Measurements from ENCODE around the gene ST7L. TPM values are rescaled to one million over a fixed set of nuclear protein-coding genes. Genes with fewer than 3 reads are reported as not detected.

ST7L gene
- total and polyA plus RNA-seq, 2 experiments from 2014 or later = 9.2 to 14.2 TPM

DNA sequence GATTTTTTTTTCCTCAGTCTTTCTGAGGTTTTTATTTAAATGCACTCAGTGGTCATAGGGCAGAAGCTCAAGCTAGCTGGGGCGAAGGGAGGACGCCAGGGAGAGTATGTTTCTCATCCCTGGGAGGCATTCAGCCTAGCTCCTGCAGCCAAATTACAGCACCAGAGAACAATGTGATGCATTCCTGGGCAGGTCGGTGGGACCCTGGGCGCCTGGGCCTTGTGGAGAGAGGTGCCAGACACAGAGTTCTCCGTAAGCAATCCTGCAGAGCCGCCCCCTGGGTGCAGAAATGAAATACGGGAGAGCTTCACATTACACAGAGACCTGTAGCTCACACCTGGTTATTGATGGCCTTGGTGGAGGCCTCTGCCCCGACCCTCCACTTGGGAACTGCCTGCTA, 94.7 kb downstream of the ST7L start:
- H3K4me1 ChIP-seq (ENCODE audit: insufficient read depth) = no peaks in the 10 kb centered on the region
- H3K79me2 ChIP-seq = no peaks in the 10 kb centered on the region
- no peaks in the 10 kb centered on the region for H3K36me3 ChIP-seq (replicated peaks; ENCODE audit: insufficient read depth, low read depth)
- H4K20me1 ChIP-seq (ENCODE audit: insufficient read depth, poor library complexity, severe bottlenecking) = no peaks in the 10 kb centered on the region
- WGBS (ENCODE audit: low lambda C conversion rate, missing lambda C conversion rate) = 52% methylated on average over 8 of the region's 8 CpGs
- DNase-seq (ENCODE audit: low spot score) = peak; percentile 17
- H3K9me2 ChIP-seq (replicated peaks; ENCODE audit: insufficient read depth) = no peaks in the 10 kb centered on the region
- H3K4me3 ChIP-seq = no peak overlapping the region
- no peaks in the 10 kb centered on the region for H3K27me3 ChIP-seq
- no peaks in the 10 kb centered on the region for H3K9me3 ChIP-seq (ENCODE audit: low read depth)
- peak overlapping the region; percentile 40 for H3K27ac ChIP-seq
- TF ChIP-seq EZH2phosphoT487 (IDR thresholded peaks at IDR 0.05; ENCODE audit: low read depth, severe bottlenecking, unreplicated experiment) (no peak), EZH2 (IDR thresholded peaks at IDR 0.05; ENCODE audit: borderline replicate concordance) (no peak)
- TF ChIP-seq, protein P1, sequence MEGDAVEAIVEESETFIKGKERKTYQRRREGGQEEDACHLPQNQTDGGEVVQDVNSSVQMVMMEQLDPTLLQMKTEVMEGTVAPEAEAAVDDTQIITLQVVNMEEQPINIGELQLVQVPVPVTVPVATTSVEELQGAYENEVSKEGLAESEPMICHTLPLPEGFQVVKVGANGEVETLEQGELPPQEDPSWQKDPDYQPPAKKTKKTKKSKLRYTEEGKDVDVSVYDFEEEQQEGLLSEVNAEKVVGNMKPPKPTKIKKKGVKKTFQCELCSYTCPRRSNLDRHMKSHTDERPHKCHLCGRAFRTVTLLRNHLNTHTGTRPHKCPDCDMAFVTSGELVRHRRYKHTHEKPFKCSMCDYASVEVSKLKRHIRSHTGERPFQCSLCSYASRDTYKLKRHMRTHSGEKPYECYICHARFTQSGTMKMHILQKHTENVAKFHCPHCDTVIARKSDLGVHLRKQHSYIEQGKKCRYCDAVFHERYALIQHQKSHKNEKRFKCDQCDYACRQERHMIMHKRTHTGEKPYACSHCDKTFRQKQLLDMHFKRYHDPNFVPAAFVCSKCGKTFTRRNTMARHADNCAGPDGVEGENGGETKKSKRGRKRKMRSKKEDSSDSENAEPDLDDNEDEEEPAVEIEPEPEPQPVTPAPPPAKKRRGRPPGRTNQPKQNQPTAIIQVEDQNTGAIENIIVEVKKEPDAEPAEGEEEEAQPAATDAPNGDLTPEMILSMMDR (IDR thresholded peaks at IDR 0.05; ENCODE audit: poor library complexity) = no peak
- H2AFZ ChIP-seq = no peak overlapping the region
- H3K4me2 ChIP-seq = no peak overlapping the region

GRCh38 chr1:112522621-112523020, 96.3 kb downstream of the ST7L start:
- 64% methylated on average over 1 of the region's 1 CpG for WGBS (ENCODE audit: low lambda C conversion rate, missing lambda C conversion rate)
- H3K27ac ChIP-seq = peak overlapping the region; percentile 13
- no peaks in the 10 kb centered on the region for H3K36me3 ChIP-seq (replicated peaks; ENCODE audit: insufficient read depth, low read depth)
- H3K9me2 ChIP-seq (replicated peaks; ENCODE audit: insufficient read depth) = no peaks in the 10 kb centered on the region
- H3K4me3 ChIP-seq = no peak overlapping the region
- no peaks in the 10 kb centered on the region for H3K79me2 ChIP-seq
- no peak overlapping the region for H2AFZ ChIP-seq
- no peaks in the 10 kb centered on the region for H4K20me1 ChIP-seq (ENCODE audit: insufficient read depth, poor library complexity, severe bottlenecking)
- H3K27me3 ChIP-seq = no peaks in the 10 kb centered on the region
- H3K4me2 ChIP-seq = no peak overlapping the region
- TF ChIP-seq EZH2 (IDR thresholded peaks at IDR 0.05; ENCODE audit: borderline replicate concordance) (no peak), EZH2phosphoT487 (IDR thresholded peaks at IDR 0.05; ENCODE audit: low read depth, severe bottlenecking, unreplicated experiment) (no peak)
- TF ChIP-seq, protein P1 (IDR thresholded peaks at IDR 0.05; ENCODE audit: poor library complexity) = no peak
- H3K4me1 ChIP-seq (ENCODE audit: insufficient read depth) = no peaks in the 10 kb centered on the region
- no peaks in the 10 kb centered on the region for H3K9me3 ChIP-seq (ENCODE audit: low read depth)
- peak; percentile 28 for DNase-seq (ENCODE audit: low spot score)

GRCh38 chr1:112520166-112520565, 98.8 kb downstream of the ST7L start:
- no peak for DNase-seq (ENCODE audit: low spot score)
- Histone ChIP-seq H3K36me3 (replicated peaks; ENCODE audit: insufficient read depth, low read depth) (no peaks in the 10 kb centered on the region), H4K20me1 (ENCODE audit: insufficient read depth, poor library complexity, severe bottlenecking) (no peaks in the 10 kb centered on the region), H3K9me2 (replicated peaks; ENCODE audit: insufficient read depth) (no peaks in the 10 kb centered on the region), H3K27me3 (no peaks in the 10 kb centered on the region), H3K4me3 (no peak overlapping the region), H3K9me3 (ENCODE audit: low read depth) (no peaks in the 10 kb centered on the region), H3K4me2 (no peak overlapping the region), H3K4me1 (ENCODE audit: insufficient read depth) (peaks cover 3% of the 10 kb centered on the region), H2AFZ (no peak overlapping the region), H3K79me2 (no peaks in the 10 kb centered on the region), H3K27ac (no peak overlapping the region)
- TF ChIP-seq EZH2phosphoT487 (IDR thresholded peaks at IDR 0.05; ENCODE audit: low read depth, severe bottlenecking, unreplicated experiment) (no peak), EZH2 (IDR thresholded peaks at IDR 0.05; ENCODE audit: borderline replicate concordance) (no peak)
- TF ChIP-seq, protein P1 (IDR thresholded peaks at IDR 0.05; ENCODE audit: poor library complexity) = no peak
- 77% methylated on average over 9 of the region's 9 CpGs for WGBS (ENCODE audit: low lambda C conversion rate, missing lambda C conversion rate)

GRCh38 chr1:112518186-112518585, 100.8 kb downstream of the ST7L start:
- H3K27me3 ChIP-seq = no peaks in the 10 kb centered on the region
- no peaks in the 10 kb centered on the region for H4K20me1 ChIP-seq (ENCODE audit: insufficient read depth, poor library complexity, severe bottlenecking)
- no peak overlapping the region for H2AFZ ChIP-seq
- 75% methylated on average over 2 of the region's 2 CpGs for WGBS (ENCODE audit: low lambda C conversion rate, missing lambda C conversion rate)
- no peak overlapping the region for H3K4me3 ChIP-seq
- no peaks in the 10 kb centered on the region for H3K9me2 ChIP-seq (replicated peaks; ENCODE audit: insufficient read depth)
- H3K9me3 ChIP-seq (ENCODE audit: low read depth) = no peaks in the 10 kb centered on the region
- no peak overlapping the region for H3K4me2 ChIP-seq
- H3K79me2 ChIP-seq = no peaks in the 10 kb centered on the region
- DNase-seq (ENCODE audit: low spot score) = no peak
- H3K4me1 ChIP-seq (ENCODE audit: insufficient read depth) = peaks cover 3% of the 10 kb centered on the region
- no peak overlapping the region for H3K27ac ChIP-seq
- H3K36me3 ChIP-seq (replicated peaks; ENCODE audit: insufficient read depth, low read depth) = no peaks in the 10 kb centered on the region
- TF ChIP-seq EZH2phosphoT487 (IDR thresholded peaks at IDR 0.05; ENCODE audit: low read depth, severe bottlenecking, unreplicated experiment) (no peak), EZH2 (IDR thresholded peaks at IDR 0.05; ENCODE audit: borderline replicate concordance) (no peak)
- TF ChIP-seq, protein P1 (IDR thresholded peaks at IDR 0.05; ENCODE audit: poor library complexity) = no peak
